NCI-H524 (cell line): ENCODE data around the gene RPL22.
A peak's percentile ranks its signal among the peaks of the same experiment; 100 is the strongest.

ENCODE experiments used
- DNase-seq, 2 experiments: peaks; one replicate each; lab custom pipeline; 2025; lab: John Stamatoyannopoulos, UW

RPL22 gene

DNA sequence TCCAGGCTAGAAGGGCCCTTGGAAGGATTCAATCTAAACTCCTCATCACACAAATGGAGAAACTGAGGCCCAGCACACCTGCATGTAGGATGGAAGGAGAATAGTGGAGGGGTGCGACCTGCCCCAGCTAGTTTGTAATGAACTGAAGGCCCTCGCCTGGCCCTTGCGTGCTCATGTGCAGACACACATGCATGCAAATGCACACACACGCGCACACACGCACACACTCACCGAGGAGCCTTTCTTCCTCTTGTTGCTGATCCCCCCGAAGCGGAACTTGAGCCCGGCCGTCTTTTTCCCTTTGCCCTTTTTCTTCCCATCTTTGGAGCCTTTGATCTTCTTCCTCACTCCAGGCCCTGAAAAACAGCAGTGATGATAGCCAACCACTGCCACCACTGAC is 47.2 kb downstream of the RPL22 start:
- DNase-seq = no peak

DNA sequence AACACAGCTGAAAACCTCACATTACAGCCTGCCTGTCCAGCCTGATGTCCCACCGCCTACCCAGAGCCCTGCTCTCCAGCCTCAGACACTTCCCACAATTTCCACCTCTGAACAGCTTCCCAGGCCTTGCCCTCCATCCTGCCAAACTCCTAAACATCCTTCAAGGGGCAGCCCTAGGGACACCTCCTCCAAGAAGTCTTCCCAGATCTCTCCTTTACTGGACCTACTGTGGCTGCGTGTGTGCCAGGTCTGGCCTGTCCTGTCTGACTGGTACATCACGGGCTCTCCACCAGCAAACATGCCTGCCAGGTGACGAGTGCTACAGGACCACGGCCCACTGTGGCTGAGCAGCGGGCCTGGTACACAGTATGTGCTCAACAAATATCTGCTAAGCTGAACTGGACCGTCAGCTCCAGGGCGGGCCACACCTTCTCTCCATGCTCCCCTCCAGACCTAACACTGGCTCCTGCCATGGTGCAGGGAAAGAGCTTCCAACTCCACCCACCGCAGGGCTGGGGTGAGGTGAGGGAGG is 48.0 kb downstream of the RPL22 start:
- DNase-seq = no peak

DNA sequence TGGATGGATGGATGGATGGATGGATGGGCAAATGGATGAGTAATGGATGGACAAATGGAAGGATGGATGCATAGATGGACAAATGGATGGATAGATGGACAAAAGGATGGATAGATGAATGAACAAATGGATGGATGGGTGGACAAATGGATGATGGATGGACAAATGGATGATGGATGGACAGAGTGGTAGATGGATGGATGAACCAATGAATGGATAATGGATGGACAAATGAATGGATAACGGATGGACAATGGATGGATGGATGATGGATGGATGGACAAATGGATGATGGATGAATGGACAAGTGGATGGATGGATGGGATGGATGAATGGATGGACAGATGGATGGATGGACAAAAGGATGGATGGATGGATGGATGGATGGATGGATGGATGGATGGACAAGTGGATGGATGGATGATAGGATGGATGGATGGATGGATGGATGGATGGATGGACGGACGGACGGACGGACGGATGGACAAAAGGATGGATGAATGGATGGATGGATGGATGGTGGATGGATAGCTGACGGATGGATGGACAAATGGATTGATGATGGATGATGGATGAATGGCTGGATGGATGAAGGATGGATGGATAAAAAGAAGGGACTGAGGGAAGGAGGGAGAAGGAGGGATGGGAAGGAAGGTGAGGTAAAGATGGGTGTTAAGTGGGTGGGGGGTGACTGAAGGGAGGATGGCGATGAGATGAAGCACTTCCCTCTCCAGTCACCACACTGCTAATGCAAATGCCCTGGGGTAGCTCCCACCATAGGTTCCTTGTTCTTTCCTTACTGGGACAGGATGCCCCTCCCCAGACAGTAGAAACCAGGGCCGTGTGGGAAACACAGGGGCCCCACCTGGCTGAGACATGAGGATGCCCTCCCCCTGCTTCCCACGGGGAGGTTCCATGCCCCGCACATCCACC is 49.1 kb downstream of the RPL22 start:
- no peak for DNase-seq

DNA sequence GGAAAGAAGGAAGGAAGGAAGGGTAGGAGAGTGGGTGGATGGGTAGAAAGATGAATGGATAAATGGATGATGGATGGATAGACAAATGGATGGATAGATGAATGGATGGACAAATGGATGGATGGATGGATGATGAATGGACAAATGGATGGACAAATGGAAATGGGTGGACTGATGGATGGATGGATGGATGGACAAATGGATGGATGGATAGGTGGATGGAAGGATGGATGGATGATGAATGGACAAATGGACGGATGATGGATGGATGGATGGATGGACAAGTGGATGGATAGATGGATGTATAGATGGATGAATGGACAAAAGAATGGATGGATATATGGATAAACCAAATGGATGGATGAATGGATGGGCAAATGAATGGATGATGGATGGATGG is 49.8 kb downstream of the RPL22 start:
- DNase-seq = no peak

DNA sequence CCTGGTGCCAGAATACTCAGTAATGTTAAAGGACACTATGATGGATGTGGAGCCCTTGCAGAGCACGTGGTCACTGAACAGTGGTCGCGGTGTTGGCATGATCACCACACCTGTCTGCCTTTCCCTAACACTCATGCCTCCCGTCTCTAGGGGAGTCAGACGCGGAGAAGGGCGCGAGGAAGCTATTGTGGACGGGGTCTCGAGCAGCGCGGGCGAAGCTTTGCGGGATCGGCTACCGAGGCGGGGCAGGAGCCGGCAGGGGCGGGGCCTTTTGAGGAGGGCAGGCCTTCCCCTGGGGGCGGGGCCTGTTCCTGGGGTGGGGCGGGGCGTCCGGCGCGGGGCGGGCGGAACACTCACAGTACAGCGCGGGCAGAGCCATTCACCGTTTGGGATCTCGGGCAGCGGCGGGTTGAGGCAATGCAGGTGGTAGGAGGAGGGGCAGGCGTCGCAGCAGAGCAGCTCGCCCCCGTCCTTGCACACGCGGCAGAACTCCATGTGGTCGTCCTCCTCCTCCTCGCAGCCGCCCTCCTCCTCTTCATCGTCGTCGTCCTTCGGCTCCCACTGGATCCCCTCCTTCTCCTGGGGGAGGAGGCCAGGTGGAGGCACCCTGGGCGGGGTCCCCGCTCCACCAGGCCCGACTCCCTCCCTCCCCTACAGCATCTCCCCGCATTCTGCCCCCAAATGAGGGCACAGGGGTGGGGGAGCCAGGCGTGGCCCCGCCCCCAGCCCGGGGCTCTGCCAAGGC is 50.7 kb downstream of the RPL22 start:
- no peak for DNase-seq

DNA sequence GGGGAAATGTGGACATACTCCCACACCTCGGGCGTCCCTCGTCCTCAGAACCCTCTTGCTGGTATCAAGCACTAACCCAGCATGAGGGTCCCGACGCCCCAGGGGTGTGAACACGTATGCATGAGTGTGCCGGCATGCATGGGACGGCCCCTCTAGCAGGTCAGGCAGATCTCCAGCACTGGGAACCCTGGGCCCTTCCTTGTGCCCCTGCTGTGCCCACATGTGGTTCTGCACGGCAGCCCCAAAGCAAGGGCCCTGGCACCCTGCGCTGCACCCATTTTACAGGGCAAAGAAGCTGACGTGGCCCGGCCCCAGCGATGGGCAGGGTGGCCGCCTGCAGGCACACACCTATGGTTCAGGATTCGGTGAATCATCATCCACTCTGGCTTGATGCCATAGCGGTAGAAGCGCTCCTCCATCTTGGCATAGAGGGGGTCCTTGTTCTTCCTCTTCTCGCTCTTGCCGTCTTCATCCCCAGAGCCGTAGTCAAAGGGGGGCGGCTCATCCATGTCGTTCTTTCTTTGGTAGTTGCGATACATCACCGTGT is 53.5 kb downstream of the RPL22 start:
- no peak for DNase-seq

DNA sequence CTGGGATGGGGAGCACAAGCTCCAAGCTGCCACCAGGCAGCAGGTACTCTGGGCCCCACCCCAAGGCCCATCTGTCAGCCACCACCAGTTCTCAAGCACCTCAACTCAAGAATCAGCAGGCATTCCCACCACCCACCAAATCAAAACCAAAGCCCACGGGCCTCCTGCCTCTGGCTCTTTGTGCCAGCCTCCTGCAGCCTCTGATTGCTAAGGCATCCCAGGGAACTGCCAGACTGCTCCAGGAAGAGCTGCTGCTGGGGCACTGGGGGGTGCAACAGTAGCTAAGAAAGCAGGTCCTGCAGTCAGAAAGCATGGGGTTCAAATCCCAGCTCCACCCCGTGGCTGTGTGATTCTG is 54.0 kb downstream of the RPL22 start:
- no peak for DNase-seq

DNA sequence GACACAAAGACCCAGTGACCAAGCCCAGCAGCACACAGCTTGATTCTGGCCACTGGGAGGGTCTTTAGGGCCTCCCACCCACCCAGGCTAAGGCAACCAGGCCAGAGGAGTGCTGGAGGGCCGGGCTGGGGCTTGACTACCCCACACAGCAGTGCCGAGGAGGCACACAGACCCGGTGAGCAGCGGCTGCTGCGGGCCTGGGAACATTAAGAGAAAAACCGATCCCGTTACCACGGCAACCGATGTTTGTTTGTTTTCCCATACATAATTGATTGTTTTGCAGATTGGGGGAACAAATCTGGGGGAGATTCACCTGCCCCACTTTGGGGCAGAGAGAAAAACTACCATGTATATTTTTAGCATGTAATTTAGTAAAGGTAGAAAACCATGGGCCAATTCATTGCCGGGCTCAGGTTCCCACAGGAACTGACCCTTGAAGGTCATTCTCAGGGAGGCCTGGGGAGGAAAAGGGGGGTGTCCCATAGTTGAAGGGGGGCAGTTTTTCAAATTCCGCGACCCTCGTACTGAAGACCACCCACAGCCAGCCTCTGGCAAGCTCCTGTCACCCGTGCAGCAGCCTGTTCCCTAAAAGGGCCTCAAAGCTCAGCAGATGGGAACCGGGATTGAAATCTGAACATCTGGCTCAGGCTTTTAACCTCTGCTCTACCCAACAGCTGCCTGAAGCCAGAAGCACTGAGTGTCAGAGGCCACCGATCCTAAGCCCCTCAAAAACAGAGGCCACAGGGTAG is 54.6 kb downstream of the RPL22 start:
- DNase-seq = peak in 1 of 2 experiments; percentile 71

DNA sequence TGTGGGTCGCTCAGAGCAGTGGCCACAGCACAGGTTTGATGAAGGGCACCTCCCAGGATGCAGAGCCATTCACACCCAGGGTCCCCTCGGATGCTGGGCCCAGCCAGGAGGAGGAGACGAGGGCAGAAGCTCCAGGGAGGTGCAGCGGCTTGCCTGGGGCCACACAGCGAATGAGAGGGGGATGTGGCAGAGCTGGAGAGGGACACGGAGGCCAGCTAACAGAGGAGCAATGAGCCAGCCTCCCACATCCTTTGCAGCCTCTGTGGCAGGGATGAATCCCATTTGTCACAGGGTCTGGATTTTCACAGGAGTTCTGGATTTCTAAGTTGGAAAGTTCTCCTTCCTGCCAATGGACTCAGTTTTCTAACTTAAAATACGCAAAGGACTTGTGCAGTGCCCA is 55.2 kb downstream of the RPL22 start:
- no peak for DNase-seq

DNA sequence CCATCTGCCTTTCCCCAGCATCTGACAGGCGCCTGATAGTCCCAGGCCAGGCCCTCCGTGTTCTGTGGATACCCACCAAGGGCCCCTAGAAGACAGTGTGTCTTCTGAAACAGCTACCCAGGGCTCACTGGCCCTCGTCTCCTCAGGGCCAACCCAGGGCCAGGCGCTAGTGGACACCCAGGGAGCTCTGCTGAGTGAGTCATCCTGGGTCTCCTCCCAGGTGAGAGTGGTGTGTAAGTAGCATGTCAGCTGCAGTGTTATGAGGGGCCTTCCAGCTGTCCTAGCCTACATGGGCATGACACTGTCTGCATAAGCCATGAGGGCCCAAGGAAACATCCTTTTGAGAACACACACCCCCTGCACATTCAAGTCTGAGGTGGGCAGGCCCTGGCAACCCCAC is 56.0 kb downstream of the RPL22 start:
- DNase-seq = no peak

DNA sequence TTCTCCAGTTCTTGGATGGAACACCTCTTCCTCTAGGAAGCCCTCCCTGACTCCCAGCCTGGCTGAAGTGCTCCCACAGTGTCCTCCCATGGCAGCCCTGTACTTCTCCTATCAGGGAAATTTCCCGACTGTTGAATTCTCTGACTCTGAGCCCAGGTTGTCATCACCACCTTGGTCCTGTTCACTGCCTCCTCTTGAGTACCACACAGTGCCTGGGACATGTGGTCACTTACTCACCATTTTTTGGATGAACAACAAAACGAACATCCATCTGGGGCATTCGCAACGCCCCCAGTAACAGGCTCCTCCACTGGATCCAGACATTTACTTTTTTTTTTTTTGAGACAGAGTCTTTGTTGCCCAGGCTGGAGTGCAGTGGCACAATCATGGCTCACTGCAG is 56.7 kb downstream of the RPL22 start:
- DNase-seq = no peak

DNA sequence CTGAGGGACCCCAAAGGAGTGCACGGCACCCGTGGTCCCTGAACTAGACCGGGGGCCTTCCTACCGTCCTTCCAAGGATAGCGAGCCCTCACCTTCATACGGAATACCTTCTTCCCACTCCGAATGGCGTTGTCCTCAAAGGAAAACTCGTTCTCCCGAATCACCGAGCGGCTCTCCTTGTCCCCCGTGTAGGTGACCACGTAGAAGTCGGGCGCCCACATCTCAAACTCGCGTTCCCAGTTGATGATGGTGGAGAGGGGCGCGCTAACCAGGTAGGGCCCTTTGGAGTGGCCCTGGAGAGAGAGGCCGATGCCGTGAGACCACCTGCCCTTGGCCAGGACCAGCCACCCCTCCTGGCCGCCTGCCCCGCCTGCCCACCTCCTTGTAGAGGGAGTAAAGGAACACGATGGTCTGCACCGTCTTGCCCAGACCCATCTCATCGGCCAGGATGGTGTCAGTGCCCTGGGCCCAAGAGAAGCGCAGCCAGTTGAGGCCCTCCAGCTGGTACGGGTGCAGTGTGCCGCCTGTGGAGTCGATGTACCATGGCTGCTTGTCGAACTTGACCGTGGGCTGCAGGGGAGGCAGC is 57.3 kb downstream of the RPL22 start:
- no peak for DNase-seq

DNA sequence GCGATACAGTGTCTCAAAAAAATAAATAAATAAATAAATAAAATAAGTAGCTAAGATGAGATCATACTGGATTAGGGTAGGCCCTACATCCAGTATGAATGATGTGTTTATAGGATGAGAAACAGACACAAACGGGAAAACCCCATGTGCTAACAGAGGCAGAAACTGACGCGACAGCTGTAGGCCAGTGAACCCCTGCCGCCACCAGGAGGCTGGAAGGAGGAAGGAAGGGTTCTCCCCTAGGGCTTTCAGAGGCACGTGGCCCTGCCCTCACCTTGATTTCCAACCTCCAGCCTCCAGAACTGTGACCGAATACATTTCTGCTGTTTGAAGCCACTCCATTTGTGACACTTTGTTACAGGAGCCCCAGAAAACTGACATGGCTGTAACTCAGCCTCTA is 57.8 kb downstream of the RPL22 start:
- DNase-seq = no peak

DNA sequence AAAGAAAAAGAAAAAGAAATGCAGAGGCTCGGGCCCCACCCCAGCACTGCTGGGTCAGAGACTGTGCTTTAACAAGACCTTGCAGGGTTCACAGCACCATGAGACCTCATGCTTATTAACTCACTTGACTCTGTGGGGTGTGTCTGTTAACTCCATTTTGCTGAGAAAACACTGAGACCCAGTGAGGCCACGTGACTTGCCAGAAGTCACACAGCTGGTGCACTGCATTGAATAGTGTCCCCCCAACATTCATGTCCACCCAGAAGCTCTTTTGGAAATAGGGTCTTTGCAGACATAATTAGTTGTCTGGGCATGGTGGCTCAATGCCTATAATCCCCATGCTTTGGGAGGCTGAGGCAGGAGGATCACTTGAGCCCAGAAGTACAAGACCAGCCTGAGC is 59.0 kb downstream of the RPL22 start:
- no peak for DNase-seq

DNA sequence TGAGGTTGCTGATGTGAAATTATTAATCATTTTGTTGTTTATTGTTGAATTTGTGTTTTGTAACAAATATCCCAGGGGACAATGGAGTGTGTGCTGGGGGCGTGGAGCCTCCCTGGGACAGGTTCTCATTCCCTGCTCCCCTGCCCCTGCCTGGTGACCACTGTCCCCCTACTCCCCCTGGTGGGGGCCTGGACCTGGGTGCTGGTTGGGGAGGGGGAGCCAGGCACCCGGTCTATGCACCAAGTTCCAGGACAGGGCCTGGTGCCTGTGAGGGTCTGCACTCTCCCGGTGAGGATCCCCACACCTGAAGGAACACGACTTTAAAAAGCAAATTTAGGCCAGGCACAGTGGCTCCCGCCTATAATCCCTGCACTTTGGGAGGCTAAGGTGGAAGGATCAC is 61.6 kb downstream of the RPL22 start:
- no peak for DNase-seq

DNA sequence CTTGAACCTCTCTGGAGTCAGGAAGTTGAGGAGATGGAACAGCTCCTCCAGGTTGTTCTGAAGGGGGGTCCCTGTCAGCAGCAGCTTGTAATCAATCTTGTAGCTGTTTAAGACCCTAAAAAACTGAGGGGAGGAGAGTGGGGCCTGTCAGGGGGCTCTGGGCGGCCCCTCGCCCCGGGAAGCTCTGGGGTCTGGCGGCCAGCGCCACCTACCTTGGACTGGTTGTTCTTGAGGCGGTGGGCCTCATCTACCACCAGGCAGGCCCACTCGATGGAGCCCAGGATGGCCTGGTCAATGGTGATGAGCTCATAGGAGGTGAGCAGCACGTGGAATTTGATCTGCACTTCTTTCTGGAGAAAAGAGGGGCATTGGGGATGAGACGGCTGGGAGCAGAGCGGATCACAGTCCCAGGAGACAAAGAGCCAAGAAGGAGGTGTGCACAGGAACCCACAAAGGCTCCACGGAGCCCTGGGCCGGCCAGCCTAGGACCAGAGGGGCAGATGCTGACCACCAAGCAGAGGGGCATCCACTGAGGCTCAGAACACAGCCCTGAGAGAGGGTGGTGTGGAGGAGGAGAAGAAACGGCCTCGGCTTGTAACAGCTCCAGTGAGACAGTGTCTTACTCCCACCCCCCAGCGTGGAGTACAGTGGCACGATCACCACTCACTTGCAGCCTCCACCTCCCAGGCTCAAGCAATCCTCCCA is 62.7 kb downstream of the RPL22 start:
- DNase-seq = no peak
